ENCODE data around the gene KAT6B. TPM values are rescaled to one million over a fixed set of nuclear protein-coding genes. Genes with fewer than 3 reads are reported as not detected.

Gene KAT6B
- total RNA-seq, 4 donors from 2014 or later, result 45.6 to 48.9 (median 47.5) TPM

DNA sequence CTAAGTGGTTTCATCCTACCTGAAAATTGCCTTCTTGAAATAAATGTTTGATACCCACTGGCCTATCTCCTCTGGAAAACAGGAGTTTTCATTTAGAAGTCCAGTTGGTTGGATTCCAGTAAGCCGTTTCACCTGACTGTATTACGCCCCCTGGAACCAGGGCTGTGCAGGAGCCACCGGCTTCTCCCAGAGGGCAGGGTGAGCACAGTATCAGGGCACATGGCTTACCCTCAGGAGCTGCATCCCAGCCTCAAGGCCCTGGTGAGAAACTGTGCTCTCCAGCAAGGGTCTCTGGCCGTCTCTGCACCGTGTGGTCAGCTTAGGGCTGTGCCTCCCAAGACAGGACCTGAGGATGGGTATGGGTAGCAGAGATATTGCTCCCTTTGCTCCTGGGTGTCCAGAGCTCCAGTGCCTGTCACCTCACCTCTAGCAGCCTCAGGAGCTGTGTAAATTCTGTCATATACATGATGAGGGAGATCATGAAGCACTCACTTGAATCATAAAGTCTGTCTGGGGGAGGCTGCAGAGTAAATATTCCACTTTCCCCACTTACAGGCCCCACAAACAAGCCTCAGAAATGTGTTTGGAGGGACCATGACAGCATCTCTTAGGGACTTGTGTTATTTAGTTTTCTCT lies 175.4 kb downstream of the KAT6B start:
- TF ChIP-seq, protein P1, sequence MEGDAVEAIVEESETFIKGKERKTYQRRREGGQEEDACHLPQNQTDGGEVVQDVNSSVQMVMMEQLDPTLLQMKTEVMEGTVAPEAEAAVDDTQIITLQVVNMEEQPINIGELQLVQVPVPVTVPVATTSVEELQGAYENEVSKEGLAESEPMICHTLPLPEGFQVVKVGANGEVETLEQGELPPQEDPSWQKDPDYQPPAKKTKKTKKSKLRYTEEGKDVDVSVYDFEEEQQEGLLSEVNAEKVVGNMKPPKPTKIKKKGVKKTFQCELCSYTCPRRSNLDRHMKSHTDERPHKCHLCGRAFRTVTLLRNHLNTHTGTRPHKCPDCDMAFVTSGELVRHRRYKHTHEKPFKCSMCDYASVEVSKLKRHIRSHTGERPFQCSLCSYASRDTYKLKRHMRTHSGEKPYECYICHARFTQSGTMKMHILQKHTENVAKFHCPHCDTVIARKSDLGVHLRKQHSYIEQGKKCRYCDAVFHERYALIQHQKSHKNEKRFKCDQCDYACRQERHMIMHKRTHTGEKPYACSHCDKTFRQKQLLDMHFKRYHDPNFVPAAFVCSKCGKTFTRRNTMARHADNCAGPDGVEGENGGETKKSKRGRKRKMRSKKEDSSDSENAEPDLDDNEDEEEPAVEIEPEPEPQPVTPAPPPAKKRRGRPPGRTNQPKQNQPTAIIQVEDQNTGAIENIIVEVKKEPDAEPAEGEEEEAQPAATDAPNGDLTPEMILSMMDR (IDR thresholded peaks at IDR 0.05; ENCODE audit: low read depth), result no peak

- TF ChIP-seq, protein P1 (IDR thresholded peaks at IDR 0.05; ENCODE audit: low read depth), result no peak
Measured at GRCh38 chr10:75002351-75002725, 175.9 kb downstream of the KAT6B start.

DNA sequence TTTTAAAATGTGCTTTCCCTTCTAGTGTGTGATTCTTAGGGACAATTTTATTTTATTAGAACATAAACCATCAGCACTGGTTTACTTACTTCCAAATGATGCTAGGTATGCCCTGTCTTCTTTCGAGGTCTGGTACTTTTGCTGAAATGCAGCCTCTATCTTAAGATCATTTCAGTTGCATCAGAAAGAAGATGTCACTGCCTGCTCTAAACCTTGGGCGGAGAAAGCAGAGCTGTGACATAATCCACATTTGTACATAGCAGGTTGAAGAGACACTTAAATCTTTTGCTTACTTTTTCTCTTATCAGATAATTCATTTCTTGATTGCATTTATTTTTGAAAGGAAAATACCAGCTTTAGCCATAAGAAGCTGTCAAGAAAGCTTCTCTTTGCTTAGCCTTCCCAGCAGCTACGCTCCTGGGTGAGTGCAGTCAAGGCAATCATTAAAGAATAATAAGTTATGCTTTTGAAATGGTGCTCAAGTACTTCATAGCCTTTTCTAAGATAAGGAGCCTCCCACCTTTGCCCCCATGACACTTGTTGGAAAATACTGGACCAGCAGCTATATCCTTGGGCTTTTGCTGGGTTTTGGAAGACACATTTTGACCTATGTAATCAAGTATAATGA lies 176.7 kb downstream of the KAT6B start:
- TF ChIP-seq, protein P1 (IDR thresholded peaks at IDR 0.05; ENCODE audit: low read depth), result no peak

DNA sequence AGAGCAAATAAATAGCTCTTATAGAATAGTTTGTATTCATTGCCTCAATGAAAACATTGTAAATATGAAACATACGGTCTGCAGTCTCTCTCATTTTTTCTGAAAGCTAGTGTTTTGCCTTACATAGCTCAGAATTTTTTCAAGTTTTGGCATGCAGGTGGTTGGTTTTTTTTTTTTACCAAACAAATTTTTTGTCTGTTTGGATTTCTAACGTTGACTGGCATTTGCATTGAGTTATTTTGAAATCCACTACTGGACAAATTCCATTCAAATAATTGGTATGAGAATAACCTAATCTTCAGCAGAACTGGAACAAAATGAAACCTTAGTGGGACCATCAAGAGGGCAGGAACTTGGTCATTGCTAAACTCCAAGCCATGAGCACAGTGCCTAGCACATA lies 177.5 kb downstream of the KAT6B start:
- TF ChIP-seq, protein P1 (IDR thresholded peaks at IDR 0.05; ENCODE audit: low read depth), result no peak

- TF ChIP-seq, protein P1 (IDR thresholded peaks at IDR 0.05; ENCODE audit: low read depth), result no peak
Measured at GRCh38 chr10:75007646-75008045, 181.2 kb downstream of the KAT6B start.

DNA sequence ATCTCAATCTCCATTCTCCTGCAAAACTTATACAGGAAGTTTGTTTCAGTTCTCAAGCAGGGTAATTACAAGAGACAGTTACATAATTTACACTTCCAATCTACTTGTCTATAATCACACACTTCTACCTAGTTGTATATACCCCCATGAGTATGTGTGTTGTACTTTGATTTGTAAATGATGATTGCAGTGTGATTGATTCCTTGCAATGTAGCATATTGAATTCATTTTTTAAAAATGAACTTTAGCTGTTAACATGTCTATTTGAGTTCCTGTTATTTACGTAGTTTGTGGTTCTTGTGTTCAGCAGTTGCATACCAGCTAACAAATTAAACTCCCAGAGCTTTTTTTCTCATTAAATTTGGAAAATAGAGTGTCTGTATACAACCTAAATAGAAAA lies 182.6 kb downstream of the KAT6B start:
- TF ChIP-seq, protein P1 (IDR thresholded peaks at IDR 0.05; ENCODE audit: low read depth), result no peak

DNA sequence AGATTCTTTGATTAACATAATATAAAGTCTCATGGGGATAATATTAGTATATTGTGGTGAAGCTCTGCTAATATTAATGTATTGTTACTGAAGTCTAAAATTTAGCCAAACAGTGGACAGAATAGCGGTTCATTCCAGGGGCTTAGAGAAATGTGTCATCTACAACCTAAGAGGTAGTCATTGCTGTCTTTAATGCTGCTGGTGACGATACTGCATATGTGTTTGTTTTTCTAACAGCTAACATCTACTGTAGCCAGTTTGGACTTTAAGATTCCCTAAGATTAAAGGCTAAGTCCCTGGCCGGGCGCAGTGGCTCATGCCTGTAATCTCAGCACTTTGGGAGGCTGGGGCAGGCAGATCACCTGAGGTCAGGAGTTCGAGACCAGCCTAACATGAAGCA lies 183.0 kb downstream of the KAT6B start:
- TF ChIP-seq, protein P1 (IDR thresholded peaks at IDR 0.05; ENCODE audit: low read depth), result no peak

Data from subcutaneous adipose tissue (tissue), 4 donors.